IPS-18a (cell line): ENCODE results near the gene SLC35C1.
"Not testable (repeated sequence)": the region's sequence is repeated elsewhere in the genome, so short reads cannot be mapped to it uniquely, and the experiment has no call there.

Source experiments
- H3K27ac ChIP-seq: one replicate; pipeline ENCODE4 v1.5.1; 2013; ENCODE audit warnings: low read length
- H3K27me3 ChIP-seq: one replicate; pipeline ENCODE4 v1.6.1; 2013; ENCODE audit warnings: mild to moderate bottlenecking, low read length; ENCODE audit not compliant: control insufficient read depth, insufficient read depth
- H3K36me3 ChIP-seq: one replicate; pipeline ENCODE4 v1.6.1; 2013; ENCODE audit warnings: low read depth, low read length; ENCODE audit not compliant: control insufficient read depth
- H3K4me1 ChIP-seq: one replicate; pipeline ENCODE4 v1.6.1; 2013; ENCODE audit warnings: low read depth, low read length; ENCODE audit not compliant: control insufficient read depth
- H3K4me3 ChIP-seq: one replicate; pipeline ENCODE4 v1.5.1; 2013; ENCODE audit warnings: low read length
- H3K9ac ChIP-seq: one replicate; pipeline ENCODE4 v1.6.1; 2013; ENCODE audit warnings: mild to moderate bottlenecking, low read length, moderate library complexity
- H3K9me3 ChIP-seq: one replicate; pipeline ENCODE4 v1.6.1; 2013; ENCODE audit warnings: low read depth, low read length; ENCODE audit not compliant: control insufficient read depth

The SLC35C1 gene

DNA sequence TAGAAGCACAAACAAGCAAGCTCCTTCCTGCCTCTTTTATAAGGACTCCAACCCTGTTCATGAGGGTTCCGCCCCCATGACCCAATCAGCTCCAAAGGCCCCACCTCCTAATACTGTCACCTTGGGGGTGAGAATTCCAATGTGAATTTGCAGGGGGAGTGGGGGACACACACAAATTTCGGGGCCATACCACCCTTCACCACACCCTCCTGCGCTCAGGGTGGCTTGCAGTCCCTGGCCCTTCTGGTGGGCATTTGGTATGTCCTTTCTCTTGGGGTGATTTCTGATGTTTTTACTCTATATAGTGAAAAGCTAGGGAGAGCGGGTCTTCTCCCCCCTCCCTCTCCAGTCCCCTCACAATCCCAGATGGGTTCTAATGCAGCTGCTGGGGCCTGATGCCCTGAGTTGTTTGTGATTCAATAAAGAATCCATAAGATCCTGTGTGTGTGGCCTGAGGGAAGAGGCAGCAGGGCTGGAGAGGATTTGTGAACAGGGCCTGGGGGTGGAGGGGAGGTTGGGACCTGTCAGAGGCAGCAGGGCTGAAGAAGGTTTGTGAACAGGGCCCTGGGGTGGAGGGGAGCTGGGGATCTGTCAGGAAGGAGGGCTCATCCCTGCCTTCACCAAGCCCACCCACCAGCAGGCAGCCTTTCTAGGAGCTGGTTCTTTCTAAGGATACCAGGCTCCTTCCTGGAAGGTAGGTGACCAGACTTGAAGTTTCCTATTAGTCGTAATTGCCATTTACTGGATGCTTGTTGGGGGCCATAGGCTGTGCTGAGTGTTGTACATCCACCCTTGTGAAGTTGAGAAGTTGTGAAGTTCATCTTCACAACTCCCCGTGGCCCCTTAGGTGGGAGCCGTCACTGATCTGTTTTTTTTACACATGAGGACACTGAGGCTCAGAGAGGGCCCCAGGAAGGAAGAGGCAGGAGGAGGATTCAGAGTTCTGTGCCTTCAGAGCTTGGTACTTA lies 7.9 kb downstream of the SLC35C1 start:
- Histone ChIP-seq H3K27me3 (no peaks in the 10 kb centered on the region), H3K4me3 (no peak overlapping the region), H3K9me3 (no peaks in the 10 kb centered on the region), H3K4me1 (peaks cover 15% of the 10 kb centered on the region), H3K27ac (no peak overlapping the region), H3K36me3 (no peaks in the 10 kb centered on the region), H3K9ac (no peak overlapping the region)

- Histone ChIP-seq H3K9me3 (no peaks in the 10 kb centered on the region), H3K27ac (no peak overlapping the region), H3K36me3 (no peaks in the 10 kb centered on the region), H3K4me1 (peaks cover 15% of the 10 kb centered on the region), H3K4me3 (no peak overlapping the region), H3K27me3 (no peaks in the 10 kb centered on the region), H3K9ac (no peak overlapping the region)
Measured at GRCh38 chr11:45815747-45816146, 10.8 kb downstream of the SLC35C1 start.

DNA sequence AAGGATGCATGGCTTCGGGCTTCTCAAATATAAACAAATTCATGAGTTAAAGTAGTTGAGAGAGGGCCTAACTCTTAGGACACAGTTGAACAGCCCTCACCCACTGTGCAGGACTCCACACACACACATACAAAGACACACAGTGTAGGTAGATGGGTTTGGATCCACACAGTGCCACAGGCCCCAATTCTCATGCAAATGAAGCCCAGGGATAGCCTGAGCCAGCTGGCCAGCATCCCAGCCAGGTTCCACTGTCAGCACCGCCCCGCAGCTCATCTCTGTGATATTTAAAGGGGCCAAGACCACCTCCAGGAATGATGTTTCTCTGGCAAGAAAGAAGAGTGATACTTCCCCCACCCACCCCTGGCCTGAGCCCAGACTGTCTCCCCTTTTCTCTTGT lies 11.7 kb downstream of the SLC35C1 start:
- Histone ChIP-seq H3K4me3 (no peak overlapping the region), H3K27me3 (no peaks in the 10 kb centered on the region), H3K9me3 (no peaks in the 10 kb centered on the region), H3K27ac (no peak overlapping the region), H3K4me1 (peaks cover 15% of the 10 kb centered on the region), H3K36me3 (no peaks in the 10 kb centered on the region), H3K9ac (no peak overlapping the region)

GRCh38 chr11:45817191-45817590 lies 12.2 kb downstream of the SLC35C1 start:
- Histone ChIP-seq H3K27me3 (no peaks in the 10 kb centered on the region), H3K27ac (no peak overlapping the region), H3K4me1 (peaks cover 15% of the 10 kb centered on the region), H3K36me3 (no peaks in the 10 kb centered on the region), H3K9me3 (no peaks in the 10 kb centered on the region), H3K9ac (no peak overlapping the region), H3K4me3 (no peak overlapping the region)

DNA sequence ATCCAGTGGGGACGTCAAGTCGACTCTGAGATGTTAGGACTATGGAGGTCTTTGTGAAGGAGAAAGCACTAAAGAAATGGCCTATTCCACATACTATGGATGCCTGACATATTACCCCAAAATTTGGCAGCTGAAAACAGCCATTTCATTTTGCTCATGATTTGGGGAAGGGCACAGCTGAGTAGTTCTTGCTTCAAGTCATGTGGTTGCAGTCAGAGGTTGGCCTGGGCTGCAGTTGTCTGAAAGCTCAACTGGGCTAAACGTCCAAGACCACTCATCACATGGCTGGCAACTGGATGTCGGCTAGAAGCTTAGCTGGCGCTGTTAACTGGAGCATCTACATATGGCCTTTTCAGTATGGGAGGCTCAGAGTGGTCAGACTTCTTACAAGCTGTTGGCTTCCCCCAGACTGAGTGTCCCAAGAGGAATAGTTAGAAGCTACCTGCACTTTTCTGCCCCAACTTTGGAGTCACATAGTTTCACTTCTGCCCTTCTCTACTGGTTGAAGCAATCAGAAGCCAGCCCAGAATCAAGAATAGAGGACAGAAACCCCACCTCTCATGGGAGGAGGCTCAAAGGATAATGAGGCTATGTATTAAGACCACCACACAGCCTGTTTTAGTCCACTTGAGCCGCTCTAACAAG lies 14.1 kb downstream of the SLC35C1 start:
- Histone ChIP-seq H3K27ac (no peak overlapping the region), H3K9ac (no peak overlapping the region), H3K4me1 (peaks cover 11% of the 10 kb centered on the region), H3K36me3 (no peaks in the 10 kb centered on the region), H3K9me3 (no peaks in the 10 kb centered on the region), H3K4me3 (no peak overlapping the region), H3K27me3 (no peaks in the 10 kb centered on the region)

DNA sequence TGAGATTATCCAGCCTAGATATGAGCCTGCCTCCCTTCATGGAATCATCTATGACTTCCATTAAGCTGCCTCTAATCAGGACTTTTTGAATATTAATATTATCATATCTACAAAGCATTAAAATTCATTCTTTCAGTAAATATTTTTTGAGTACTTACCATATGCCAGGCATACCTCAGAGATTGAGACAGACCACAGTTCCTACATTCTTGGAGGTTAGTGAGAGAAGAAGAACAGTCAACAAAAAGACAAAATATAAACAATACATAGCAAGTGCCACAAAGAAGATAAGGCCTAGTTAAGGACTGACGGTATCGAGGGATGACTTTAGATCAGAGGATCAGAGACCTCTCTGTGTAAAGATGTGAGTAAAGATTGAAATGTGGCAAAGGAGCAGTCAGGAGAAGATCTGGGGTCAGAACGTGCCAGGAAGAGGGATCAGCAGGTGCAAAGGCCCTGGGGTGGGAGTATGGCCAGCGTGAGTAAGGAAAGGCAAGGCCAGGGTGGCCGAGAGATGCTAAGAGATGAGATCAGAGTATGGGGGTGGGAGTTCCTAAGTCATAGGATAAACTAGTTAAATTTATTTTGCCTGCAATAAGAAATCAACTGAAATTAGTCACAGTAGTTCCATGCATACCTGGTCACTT lies 15.4 kb downstream of the SLC35C1 start:
- Histone ChIP-seq H3K4me1 (peaks cover 11% of the 10 kb centered on the region), H3K4me3 (no peak overlapping the region), H3K27me3 (no peaks in the 10 kb centered on the region), H3K27ac (no peak overlapping the region), H3K36me3 (no peaks in the 10 kb centered on the region), H3K9me3 (no peaks in the 10 kb centered on the region), H3K9ac (no peak overlapping the region)

- H3K4me3 ChIP-seq, H3K9ac ChIP-seq: not testable (repeated sequence)
Measured at GRCh38 chr11:45826492-45826891, 21.5 kb downstream of the SLC35C1 start.

GRCh38 chr11:45827123-45827522 lies 22.2 kb downstream of the SLC35C1 start:
- no peak overlapping the region for H3K9ac ChIP-seq
- peaks cover 3% of the 10 kb centered on the region for H3K4me1 ChIP-seq
- H3K27me3 ChIP-seq: no peaks in the 10 kb centered on the region
- H3K9me3 ChIP-seq: no peaks in the 10 kb centered on the region
- H3K27ac ChIP-seq: no peak overlapping the region
- no peak overlapping the region for H3K4me3 ChIP-seq
- H3K36me3 ChIP-seq: no peaks in the 10 kb centered on the region

More at GRCh38 chr11:45826492-45826891, 21.5 kb downstream of the SLC35C1 start:
- H3K4me1 ChIP-seq, H3K27me3 ChIP-seq, H3K36me3 ChIP-seq, H3K27ac ChIP-seq, H3K9me3 ChIP-seq: not testable (repeated sequence)

DNA sequence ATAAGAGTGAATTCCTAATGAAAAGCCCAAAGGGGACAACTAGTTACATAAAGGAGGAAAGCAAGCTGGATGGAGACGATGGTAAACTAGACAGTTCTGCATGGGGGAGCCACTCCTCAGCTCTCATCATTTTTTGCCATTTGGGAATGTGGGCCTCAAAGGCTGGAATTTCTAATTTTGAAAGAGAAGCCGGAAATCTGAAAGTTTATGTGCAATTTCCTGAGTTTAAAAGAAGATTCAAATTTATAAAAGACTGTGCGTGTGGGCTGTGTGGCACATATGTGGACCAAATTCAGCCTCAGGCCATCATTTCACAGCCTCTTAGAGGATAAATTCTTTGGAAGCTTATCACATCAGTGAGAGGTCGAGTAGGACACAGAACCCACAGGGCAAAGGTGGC lies 24.0 kb downstream of the SLC35C1 start:
- Histone ChIP-seq H3K27ac (no peak overlapping the region), H3K9me3 (no peaks in the 10 kb centered on the region), H3K4me1 (peaks cover 3% of the 10 kb centered on the region), H3K9ac (no peak overlapping the region), H3K36me3 (no peaks in the 10 kb centered on the region), H3K27me3 (no peaks in the 10 kb centered on the region), H3K4me3 (no peak overlapping the region)

- Histone ChIP-seq H3K9ac (no peak overlapping the region), H3K27me3 (no peaks in the 10 kb centered on the region), H3K4me1 (peaks cover 3% of the 10 kb centered on the region), H3K9me3 (no peaks in the 10 kb centered on the region), H3K4me3 (no peak overlapping the region), H3K36me3 (no peaks in the 10 kb centered on the region), H3K27ac (no peak overlapping the region)
Measured at GRCh38 chr11:45830596-45830995, 25.6 kb downstream of the SLC35C1 start.

DNA sequence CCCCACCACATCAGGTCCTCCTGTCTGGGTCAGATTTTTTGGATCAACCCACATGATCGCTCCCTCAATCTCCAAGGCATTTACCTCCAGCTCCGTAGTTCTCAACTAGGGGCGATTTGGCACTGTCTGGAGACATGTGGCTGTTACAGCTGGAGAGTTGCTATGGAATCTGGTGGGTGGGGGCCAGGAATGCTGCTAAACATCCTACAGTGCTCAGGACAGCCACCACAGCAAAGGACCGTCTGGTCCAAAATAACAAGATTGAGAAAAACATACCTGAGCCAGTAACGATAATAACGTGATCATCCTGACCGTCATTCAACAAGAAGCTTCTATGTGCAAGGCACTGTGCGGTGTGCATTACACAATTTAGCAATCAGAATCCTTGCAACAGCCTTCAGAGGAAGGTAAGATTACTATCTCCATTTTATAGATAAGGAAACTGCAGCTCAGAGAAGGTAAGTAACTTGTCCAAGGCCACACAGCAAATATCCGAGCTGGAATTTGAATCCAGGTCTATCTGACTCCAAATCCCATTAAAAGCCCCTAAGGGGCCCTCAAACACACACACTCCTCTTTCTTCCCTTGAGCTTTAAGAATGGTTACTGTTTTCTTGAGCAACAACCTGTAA lies 28.0 kb downstream of the SLC35C1 start:
- Histone ChIP-seq H3K9me3 (no peaks in the 10 kb centered on the region), H3K36me3 (no peaks in the 10 kb centered on the region), H3K27me3 (no peaks in the 10 kb centered on the region), H3K9ac (no peak overlapping the region), H3K4me3 (no peak overlapping the region), H3K27ac (no peak overlapping the region), H3K4me1 (no peaks in the 10 kb centered on the region)
